Tibial artery (tissue), 4 donors: ENCODE measurements around the gene SRGAP3.

ENCODE experiments used
- DNase-seq, 2 donors: peaks; one replicate each; pipeline ENCODE4 v3.0.0-alpha.2; 2019
- H3K27ac ChIP-seq, 2 donors: fragments of 200-600 bp; sonication (generic) in 1 of 2; 1 replicate in 1 of 2; 2 replicates in 1 of 2; pipeline ENCODE4 v1.5.1; 2018 to 2019; ENCODE audit warnings: mild to moderate bottlenecking in 1 of 2
- H3K27me3 ChIP-seq, 2 donors: fragments of 200-600 bp; sonication (generic) in 1 of 2; one replicate each; pipeline versions ENCODE4 v1.5.1 to v1.6.0; 2016 to 2019
- H3K36me3 ChIP-seq, 3 donors: fragments of 200-600 bp; sonication (generic) in 2 of 3; one replicate each; pipeline ENCODE4 v1.5.1; 2016 to 2019; ENCODE audit warnings: mild to moderate bottlenecking in 2 of 3
- H3K4me1 ChIP-seq, 4 donors: fragments of 200-600 bp; sonication (generic) in 2 of 4; 1 replicate in 3 of 4; 2 replicates in 1 of 4; pipeline ENCODE4 v1.5.1; 2016 to 2019
- H3K4me3 ChIP-seq, 2 donors: fragments of 200-600 bp; sonication (generic) in 1 of 2; 1 replicate in 1 of 2; 2 replicates in 1 of 2; pipeline ENCODE4 v1.5.1; 2018 to 2019; ENCODE audit warnings: mild to moderate bottlenecking in 2 of 2
- H3K9me3 ChIP-seq, 3 donors: fragments of 200-600 bp; sonication (generic) in 1 of 3; one replicate each; pipeline ENCODE4 v1.5.1; 2016 to 2019
- CTCF ChIP-seq, 2 experiments: fragments of 200-600 bp in 1 of 2; fragments of 450-650 bp in 1 of 2; IDR thresholded peaks; one replicate each; pipeline ENCODE4 v1.5.1; 2017 to 2019; ENCODE audit warnings: antibody characterized with exemption in 2 of 2, mild to moderate bottlenecking in 1 of 2, moderate library complexity in 1 of 2
- intact Hi-C: fragments of 100-400 bp; cut with DNase I; formaldehyde crosslinking; loops from one replicate; pipeline ENCODE4 v1.15.0; 2023; ENCODE audit warnings: low total_unique reads

Gene SRGAP3

GRCh38 chr3:9205345-9206143 is 43.9 kb downstream of the SRGAP3 start:
- no peaks in the 10 kb centered on the region for H3K9me3 ChIP-seq
- H3K4me3 ChIP-seq: no peak overlapping the region
- H3K4me1 ChIP-seq: no peaks in the 10 kb centered on the region
- no peaks in the 10 kb centered on the region for H3K27me3 ChIP-seq
- intact Hi-C loops: no loop called here
- no peak for DNase-seq
- no peak for TF ChIP-seq CTCF (IDR thresholded peaks at IDR 0.05)
- H3K36me3 ChIP-seq: no peaks in the 10 kb centered on the region
- H3K27ac ChIP-seq: no peak overlapping the region

- intact Hi-C loops: no loop called here
- Histone ChIP-seq H3K36me3 (no peaks in the 10 kb centered on the region), H3K27me3 (no peaks in the 10 kb centered on the region), H3K4me1 (no peaks in the 10 kb centered on the region), H3K27ac (no peak overlapping the region), H3K4me3 (no peak overlapping the region), H3K9me3 (no peaks in the 10 kb centered on the region)
- no peak for DNase-seq
- no peak for TF ChIP-seq CTCF (IDR thresholded peaks at IDR 0.05)
These were observed 45.0 kb downstream of the SRGAP3 start for GRCh38 chr3:9204253-9204992.

GRCh38 chr3:9203317-9203716 is 46.1 kb downstream of the SRGAP3 start:
- Histone ChIP-seq H3K9me3 (no peaks in the 10 kb centered on the region), H3K4me3 (no peak overlapping the region)

GRCh38 chr3:9202546-9202945 is 46.9 kb downstream of the SRGAP3 start:
- H3K4me1 ChIP-seq: no peaks in the 10 kb centered on the region
- no peaks in the 10 kb centered on the region for H3K27me3 ChIP-seq
- intact Hi-C loops: no loop called here
- no peak for DNase-seq
- H3K27ac ChIP-seq: no peak overlapping the region
- H3K36me3 ChIP-seq: no peaks in the 10 kb centered on the region
- no peak overlapping the region for H3K4me3 ChIP-seq
- H3K9me3 ChIP-seq: no peaks in the 10 kb centered on the region
- no peak for TF ChIP-seq CTCF (IDR thresholded peaks at IDR 0.05)

More at GRCh38 chr3:9203317-9203716, 46.1 kb downstream of the SRGAP3 start:
- no peaks in the 10 kb centered on the region for H3K4me1 ChIP-seq
- no peaks in the 10 kb centered on the region for H3K27me3 ChIP-seq
- no peaks in the 10 kb centered on the region for H3K36me3 ChIP-seq
- intact Hi-C loops: no loop called here
- no peak overlapping the region for H3K27ac ChIP-seq
- TF ChIP-seq CTCF (IDR thresholded peaks at IDR 0.05): no peak
- DNase-seq: no peak

GRCh38 chr3:9201955-9202354 is 47.5 kb downstream of the SRGAP3 start:
- Histone ChIP-seq H3K36me3 (no peaks in the 10 kb centered on the region), H3K9me3 (no peaks in the 10 kb centered on the region), H3K27me3 (no peaks in the 10 kb centered on the region), H3K4me1 (no peaks in the 10 kb centered on the region), H3K27ac (no peak overlapping the region), H3K4me3 (no peak overlapping the region)
- intact Hi-C loops: no loop called here
- no peak for DNase-seq
- TF ChIP-seq CTCF (IDR thresholded peaks at IDR 0.05): no peak
